Natural killer cell (primary cell): ENCODE results near the gene PCDHGA10. TPM values are rescaled to one million over a fixed set of nuclear protein-coding genes. Genes with fewer than 3 reads are reported as not detected.

ENCODE experiments used
- ATAC-seq, 3 donors: fragments of 150-1000 bp in 2 of 3; fragments of 200-7000 bp in 1 of 3; cut with Tn5 transposase; 1 replicate in 1 of 3; 2 replicates in 2 of 3; pipeline ENCODE4 v1.10.0; 2021; ENCODE audit warnings: mild to moderate bottlenecking in 2 of 3, moderate library complexity in 2 of 3
- DNase-seq, 2 donors: peaks; one replicate each; pipeline versions ENCODE4 v3.0.0 to v3.0.0-alpha.2; 2013 to 2021; ENCODE audit warnings: mixed read lengths in 1 of 2
- H3K27ac ChIP-seq: one replicate; pipeline ENCODE4 v1.5.1; 2013; ENCODE audit warnings: mild to moderate bottlenecking, low read length
- H3K27me3 ChIP-seq: one replicate; pipeline ENCODE4 v1.6.1; 2013; ENCODE audit warnings: low read length; ENCODE audit not compliant: control insufficient read depth, insufficient read depth
- H3K36me3 ChIP-seq: one replicate; pipeline ENCODE4 v1.6.1; 2013; ENCODE audit warnings: low read length; ENCODE audit not compliant: control insufficient read depth, insufficient read depth
- H3K4me1 ChIP-seq: one replicate; pipeline ENCODE4 v1.6.1; 2013; ENCODE audit warnings: low read length; ENCODE audit not compliant: control insufficient read depth, insufficient read depth
- H3K4me3 ChIP-seq: one replicate; pipeline ENCODE4 v1.5.1; 2013; ENCODE audit warnings: low read length
- H3K9me3 ChIP-seq: one replicate; pipeline ENCODE4 v1.6.1; 2013; ENCODE audit warnings: low read length; ENCODE audit not compliant: control insufficient read depth, insufficient read depth
- H3K27ac Mint-ChIP-seq, 2 donors: one replicate each; pipeline ENCODE4 v1.8.0; 2022; ENCODE audit warnings: mild to moderate bottlenecking in 2 of 2, mixed read lengths in 2 of 2, moderate library complexity in 1 of 2
- H3K27me3 Mint-ChIP-seq, 2 donors: one replicate each; pipeline ENCODE4 v1.8.0; 2022; ENCODE audit warnings: low read depth in 2 of 2, mixed read lengths in 2 of 2
- H3K36me3 Mint-ChIP-seq: one replicate; pipeline ENCODE4 v1.8.0; 2022; ENCODE audit warnings: mixed read lengths
- H3K4me1 Mint-ChIP-seq, 2 donors: one replicate each; pipeline ENCODE4 v1.8.0; 2022; ENCODE audit warnings: mixed read lengths in 2 of 2
- H3K4me3 Mint-ChIP-seq: one replicate; pipeline ENCODE4 v1.8.0; 2022; ENCODE audit warnings: mild to moderate bottlenecking, moderate library complexity, mixed read lengths
- H3K9me3 Mint-ChIP-seq, 2 donors: one replicate each; pipeline ENCODE4 v1.8.0; 2022; ENCODE audit warnings: mixed read lengths in 2 of 2
- WGBS: methylation state at CpG from one replicate; pipeline ENCODE4 v1.1.7; 2013; ENCODE audit warnings: missing lambda C conversion rate; ENCODE audit not compliant: insufficient coverage; 5-methylcytosine and 5-hydroxymethylcytosine counted together
- intact Hi-C: fragments of 100-400 bp; cut with micrococcal nuclease; formaldehyde crosslinking; loops from one replicate; pipeline ENCODE4 v1.14.2; 2022
- total RNA-seq, 4 donors: library from RNA; stranded (reverse); fragments of 120-200 nt in 1 of 4; gene quantifications; one replicate each; pipeline versions ENCODE4 v1.2.3 to v1.2.4, GENCODE V29; 2013 to 2022
- TF ChIP-seq, protein P1 (sequence below): fragments of 200-600 bp; IDR thresholded peaks from one replicate; pipeline ENCODE4 v1.8.0; 2022; ENCODE audit warnings: antibody characterized with exemption

The PCDHGA10 gene
- total RNA-seq, 3 donors from 2014 or later (not counting 1 experiment from before 2014, with no cell fraction given): 0.61 to 2.6 (median 2.1) TPM

DNA sequence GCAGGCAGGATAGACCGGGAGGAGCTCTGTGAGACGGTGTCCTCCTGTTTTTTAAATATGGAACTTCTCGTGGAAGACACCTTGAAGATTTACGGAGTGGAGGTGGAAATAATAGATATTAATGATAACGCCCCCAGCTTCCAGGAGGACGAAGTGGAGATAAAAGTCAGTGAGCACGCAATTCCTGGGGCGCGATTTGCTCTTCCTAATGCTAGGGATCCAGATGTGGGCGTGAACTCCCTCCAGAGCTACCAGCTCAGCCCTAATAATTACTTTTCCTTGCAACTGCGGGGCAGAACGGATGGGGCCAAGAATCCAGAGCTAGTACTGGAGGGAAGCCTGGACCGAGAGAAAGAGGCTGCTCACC is 8.7 kb downstream of the PCDHGA10 start:
- H3K4me3 ChIP-seq: no peak overlapping the region
- H3K4me1 ChIP-seq: peaks cover 11% of the 10 kb centered on the region
- peaks cover 70% of the 10 kb centered on the region for H3K27me3 ChIP-seq
- no peak overlapping the region for H3K27ac Mint-ChIP-seq
- peaks cover 10 to 18% of the 10 kb centered on the region in 2 donors for H3K4me1 Mint-ChIP-seq
- no peaks in the 10 kb centered on the region for H3K36me3 ChIP-seq
- TF ChIP-seq, protein P1, sequence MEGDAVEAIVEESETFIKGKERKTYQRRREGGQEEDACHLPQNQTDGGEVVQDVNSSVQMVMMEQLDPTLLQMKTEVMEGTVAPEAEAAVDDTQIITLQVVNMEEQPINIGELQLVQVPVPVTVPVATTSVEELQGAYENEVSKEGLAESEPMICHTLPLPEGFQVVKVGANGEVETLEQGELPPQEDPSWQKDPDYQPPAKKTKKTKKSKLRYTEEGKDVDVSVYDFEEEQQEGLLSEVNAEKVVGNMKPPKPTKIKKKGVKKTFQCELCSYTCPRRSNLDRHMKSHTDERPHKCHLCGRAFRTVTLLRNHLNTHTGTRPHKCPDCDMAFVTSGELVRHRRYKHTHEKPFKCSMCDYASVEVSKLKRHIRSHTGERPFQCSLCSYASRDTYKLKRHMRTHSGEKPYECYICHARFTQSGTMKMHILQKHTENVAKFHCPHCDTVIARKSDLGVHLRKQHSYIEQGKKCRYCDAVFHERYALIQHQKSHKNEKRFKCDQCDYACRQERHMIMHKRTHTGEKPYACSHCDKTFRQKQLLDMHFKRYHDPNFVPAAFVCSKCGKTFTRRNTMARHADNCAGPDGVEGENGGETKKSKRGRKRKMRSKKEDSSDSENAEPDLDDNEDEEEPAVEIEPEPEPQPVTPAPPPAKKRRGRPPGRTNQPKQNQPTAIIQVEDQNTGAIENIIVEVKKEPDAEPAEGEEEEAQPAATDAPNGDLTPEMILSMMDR: no peak
- WGBS: 15% methylated on average over 13 of the region's 13 CpGs
- intact Hi-C loops: loop anchor here (5.0 kb wide), 1 partner anchor 34 kb away; the partner anchor contains the start of gene PCDHGB4
- H3K4me3 Mint-ChIP-seq: peak overlapping the region; percentile 58
- no peak overlapping the region for H3K27ac ChIP-seq
- H3K9me3 Mint-ChIP-seq: peaks cover 0 to 5% of the 10 kb centered on the region in 2 donors
- ATAC-seq (no peak), DNase-seq (no peak)
- peaks cover 36% of the 10 kb centered on the region for H3K9me3 ChIP-seq
- peaks cover 16% of the 10 kb centered on the region for H3K36me3 Mint-ChIP-seq
- peaks cover 55 to 57% of the 10 kb centered on the region in 2 donors for H3K27me3 Mint-ChIP-seq

DNA sequence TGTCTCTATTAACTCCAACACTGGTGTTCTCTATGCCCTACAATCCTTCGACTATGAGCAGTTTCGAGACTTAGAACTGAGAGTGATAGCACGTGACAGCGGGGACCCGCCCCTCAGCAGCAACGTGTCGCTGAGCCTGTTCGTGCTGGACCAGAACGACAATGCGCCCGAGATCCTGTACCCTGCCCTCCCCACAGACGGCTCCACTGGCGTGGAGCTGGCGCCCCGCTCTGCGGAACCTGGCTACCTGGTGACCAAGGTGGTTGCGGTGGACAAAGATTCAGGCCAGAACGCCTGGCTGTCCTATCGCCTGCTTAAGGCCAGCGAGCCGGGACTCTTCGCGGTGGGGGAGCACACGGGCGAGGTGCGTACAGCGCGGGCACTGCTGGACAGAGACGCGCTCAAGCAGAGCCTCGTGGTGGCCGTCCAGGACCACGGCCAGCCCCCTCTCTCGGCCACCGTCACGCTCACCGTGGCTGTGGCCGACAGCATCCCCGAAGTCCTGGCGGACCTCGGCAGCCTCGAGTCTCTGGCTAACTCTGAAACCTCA is 10.0 kb downstream of the PCDHGA10 start:
- intact Hi-C loops: loop anchor here (5.0 kb wide), 1 partner anchor 36 kb away; the partner anchor contains the start of gene PCDHGB4
- peaks cover 33% of the 10 kb centered on the region for H3K9me3 ChIP-seq
- no peak overlapping the region for H3K4me3 ChIP-seq
- DNase-seq: no peak
- no peak for ATAC-seq
- Mint-ChIP-seq H3K36me3 (peaks cover 11% of the 10 kb centered on the region), H3K4me1 (peaks cover 4 to 12% of the 10 kb centered on the region in 2 donors), H3K27me3 (peaks cover 47 to 50% of the 10 kb centered on the region in 2 donors), H3K4me3 (no peak overlapping the region), H3K9me3 (peaks cover 0 to 4% of the 10 kb centered on the region in 2 donors), H3K27ac (no peak overlapping the region)
- no peaks in the 10 kb centered on the region for H3K36me3 ChIP-seq
- H3K27me3 ChIP-seq: peaks cover 64% of the 10 kb centered on the region
- TF ChIP-seq, protein P1: no peak
- H3K4me1 ChIP-seq: peaks cover 6% of the 10 kb centered on the region
- H3K27ac ChIP-seq: no peak overlapping the region
- WGBS: 32% methylated on average over 42 of the region's 42 CpGs

DNA sequence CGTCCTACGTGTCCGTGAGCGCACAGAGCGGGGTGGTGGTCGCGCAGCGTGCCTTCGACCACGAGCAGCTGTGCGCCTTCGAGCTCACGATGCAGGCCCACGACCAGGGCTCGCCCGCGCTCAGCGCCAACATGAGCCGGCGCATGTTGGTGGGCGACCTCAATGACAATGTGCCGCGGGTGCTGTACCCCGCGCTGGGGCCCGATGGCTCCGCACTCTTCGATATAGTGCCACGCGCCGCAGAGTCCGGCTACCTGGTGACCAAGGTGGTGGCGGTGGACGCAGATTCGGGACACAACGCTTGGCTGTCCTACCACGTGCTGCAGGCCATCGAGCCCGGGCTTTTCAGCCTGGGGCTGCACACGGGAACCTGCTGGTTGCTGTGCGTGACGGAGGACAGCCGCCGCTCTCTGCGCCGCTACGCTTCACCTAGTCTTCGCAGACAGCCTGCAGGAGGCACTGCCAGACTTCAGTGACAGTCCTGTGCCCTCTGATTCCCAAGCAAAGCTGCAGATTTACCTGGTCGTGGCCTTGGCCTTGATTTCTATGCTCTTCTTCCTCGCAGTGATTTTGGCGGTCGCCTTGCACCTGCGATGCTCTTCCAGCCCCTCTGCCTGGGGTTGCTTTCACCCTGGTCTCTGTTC is 15.1 kb downstream of the PCDHGA10 start:
- Mint-ChIP-seq H3K36me3 (peaks cover 9% of the 10 kb centered on the region), H3K4me3 (no peak overlapping the region), H3K27ac (no peak overlapping the region), H3K27me3 (peaks cover 35 to 43% of the 10 kb centered on the region in 2 donors), H3K9me3 (peaks cover 0 to 11% of the 10 kb centered on the region in 2 donors), H3K4me1 (peaks cover 8 to 16% of the 10 kb centered on the region in 2 donors)
- intact Hi-C loops: no loop called here
- Histone ChIP-seq H3K9me3 (peaks cover 28% of the 10 kb centered on the region), H3K4me3 (no peak overlapping the region), H3K27me3 (peaks cover 64% of the 10 kb centered on the region), H3K36me3 (no peaks in the 10 kb centered on the region), H3K4me1 (peaks cover 15% of the 10 kb centered on the region), H3K27ac (no peak overlapping the region)
- no peak for DNase-seq
- TF ChIP-seq, protein P1: no peak
- ATAC-seq: no peak
- WGBS: 61% methylated on average over 53 of the region's 53 CpGs
